ENCODE measurements around the gene JSRP1. TPM values are rescaled to one million over a fixed set of nuclear protein-coding genes. Genes with fewer than 3 reads are reported as not detected.

JSRP1 gene
- polyA plus RNA-seq, 1 of the 3 experiments (the other 2 are of a cell fraction) = 0.76 TPM

- Histone ChIP-seq H3K27ac (ENCODE audit: low read depth in 2 of 2, low read length in 1 of 2) (no peak within 1 kb of the TSS; a peak in 1 of 4 replicates), H3K36me3 (replicated peaks in 1 of 2; ENCODE audit: control insufficient read depth in 1 of 2, insufficient read depth in 2 of 2, low read length in 1 of 2) (peaks cover 15 to 60% of the 10 kb centered on the region in 2 experiments), H3K79me2 (ENCODE audit: insufficient read depth) (peaks cover 17% of the 10 kb centered on the region), H4K20me1 (ENCODE audit: insufficient read depth) (peaks cover 19% of the 10 kb centered on the region), H3K4me3 (ENCODE audit: low read depth in 2 of 2, low read length in 1 of 2) (no peak within 1 kb of the TSS), H3K4me2 (no peak within 1 kb of the TSS), H3K9me3 (no peaks in the 10 kb centered on the region), H3K27me3 (ENCODE audit: insufficient read depth) (no peaks in the 10 kb centered on the region), H3F3A (replicated peaks; ENCODE audit: insufficient read depth) (peaks cover 12% of the 10 kb centered on the region), H3K9ac (no peak within 1 kb of the TSS), H3K4me1 (ENCODE audit: control insufficient read depth in 1 of 2, insufficient read depth in 2 of 2, low read depth in 1 of 2, low read length in 1 of 2) (peaks cover 6 to 24% of the 10 kb centered on the region in 2 experiments; a peak in 2 of 4 replicates), H3K9me2 (no peaks in the 10 kb centered on the region), H2AFZ (ENCODE audit: low read depth) (no peak within 1 kb of the TSS)
- POLR2A ChIA-PET = interaction anchor here (0.6 to 1.1 kb wide), 2 partner anchors 19 to 53 kb away, joined by 3 to 4 read pairs; no protein-coding TSS in a partner anchor
- DNase-seq = peak; percentile 33
- 92% methylated on average over 2 of the region's 27 CpGs for WGBS (ENCODE audit: low lambda C conversion rate)
- CTCF ChIA-PET = interaction anchor here (1.0 to 1.7 kb wide), 3 partner anchors 9 to 67 kb away, joined by 3 to 6 read pairs (median 4); no protein-coding TSS in a partner anchor
- TF ChIP-seq, protein P1, sequence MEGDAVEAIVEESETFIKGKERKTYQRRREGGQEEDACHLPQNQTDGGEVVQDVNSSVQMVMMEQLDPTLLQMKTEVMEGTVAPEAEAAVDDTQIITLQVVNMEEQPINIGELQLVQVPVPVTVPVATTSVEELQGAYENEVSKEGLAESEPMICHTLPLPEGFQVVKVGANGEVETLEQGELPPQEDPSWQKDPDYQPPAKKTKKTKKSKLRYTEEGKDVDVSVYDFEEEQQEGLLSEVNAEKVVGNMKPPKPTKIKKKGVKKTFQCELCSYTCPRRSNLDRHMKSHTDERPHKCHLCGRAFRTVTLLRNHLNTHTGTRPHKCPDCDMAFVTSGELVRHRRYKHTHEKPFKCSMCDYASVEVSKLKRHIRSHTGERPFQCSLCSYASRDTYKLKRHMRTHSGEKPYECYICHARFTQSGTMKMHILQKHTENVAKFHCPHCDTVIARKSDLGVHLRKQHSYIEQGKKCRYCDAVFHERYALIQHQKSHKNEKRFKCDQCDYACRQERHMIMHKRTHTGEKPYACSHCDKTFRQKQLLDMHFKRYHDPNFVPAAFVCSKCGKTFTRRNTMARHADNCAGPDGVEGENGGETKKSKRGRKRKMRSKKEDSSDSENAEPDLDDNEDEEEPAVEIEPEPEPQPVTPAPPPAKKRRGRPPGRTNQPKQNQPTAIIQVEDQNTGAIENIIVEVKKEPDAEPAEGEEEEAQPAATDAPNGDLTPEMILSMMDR (IDR thresholded peaks at IDR 0.05) = no peak
- no peak for TF ChIP-seq YY1 (IDR thresholded peaks at IDR 0.05; ENCODE audit: low read depth)
- no peak for TF ChIP-seq USF1 (IDR thresholded peaks at IDR 0.05; ENCODE audit: borderline replicate concordance, low read depth)
- TF ChIP-seq POLR2AphosphoS5 (IDR thresholded peaks at IDR 0.05; ENCODE audit: low read depth, low read length) = no peak
- TF ChIP-seq RCOR1 (IDR thresholded peaks at IDR 0.05; ENCODE audit: low read length) = no peak
- no peak for TF ChIP-seq MXI1 (IDR thresholded peaks at IDR 0.05; ENCODE audit: low read depth, low read length)
- TF ChIP-seq EP300 (IDR thresholded peaks at IDR 0.05; ENCODE audit: borderline replicate concordance in 1 of 2, low read depth in 1 of 2, low read length in 1 of 2) = no peak
- TF ChIP-seq, protein P2, sequence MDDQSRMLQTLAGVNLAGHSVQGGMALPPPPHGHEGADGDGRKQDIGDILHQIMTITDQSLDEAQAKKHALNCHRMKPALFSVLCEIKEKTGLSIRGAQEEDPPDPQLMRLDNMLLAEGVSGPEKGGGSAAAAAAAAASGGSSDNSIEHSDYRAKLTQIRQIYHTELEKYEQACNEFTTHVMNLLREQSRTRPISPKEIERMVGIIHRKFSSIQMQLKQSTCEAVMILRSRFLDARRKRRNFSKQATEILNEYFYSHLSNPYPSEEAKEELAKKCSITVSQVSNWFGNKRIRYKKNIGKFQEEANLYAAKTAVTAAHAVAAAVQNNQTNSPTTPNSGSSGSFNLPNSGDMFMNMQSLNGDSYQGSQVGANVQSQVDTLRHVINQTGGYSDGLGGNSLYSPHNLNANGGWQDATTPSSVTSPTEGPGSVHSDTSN (IDR thresholded peaks at IDR 0.05) = no peak; the same call in 1 of the 2 replicates
- TF ChIP-seq, protein P3, sequence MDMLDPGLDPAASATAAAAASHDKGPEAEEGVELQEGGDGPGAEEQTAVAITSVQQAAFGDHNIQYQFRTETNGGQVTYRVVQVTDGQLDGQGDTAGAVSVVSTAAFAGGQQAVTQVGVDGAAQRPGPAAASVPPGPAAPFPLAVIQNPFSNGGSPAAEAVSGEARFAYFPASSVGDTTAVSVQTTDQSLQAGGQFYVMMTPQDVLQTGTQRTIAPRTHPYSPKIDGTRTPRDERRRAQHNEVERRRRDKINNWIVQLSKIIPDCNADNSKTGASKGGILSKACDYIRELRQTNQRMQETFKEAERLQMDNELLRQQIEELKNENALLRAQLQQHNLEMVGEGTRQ (IDR thresholded peaks at IDR 0.05; ENCODE audit: borderline replicate concordance, low read depth, low read length) = no peak
- TF ChIP-seq GABPA (IDR thresholded peaks at IDR 0.05; ENCODE audit: low read depth) = no peak
Observed at GRCh38 chr19:2249010-2249866, 7.0 kb downstream of the JSRP1 start, which contains the start of gene AMH. Gene AMH, plus strand, starts transcription at chr19:2249323. Its CDS starts 10 bp downstream, at chr19:2249333.
